NCI-H82 (cell line): ENCODE measurements around the gene HOXA3.
A peak's percentile ranks its signal among the peaks of the same experiment; 100 is the strongest.

Experiments
- DNase-seq: peaks from one replicate; lab custom pipeline; 2025; lab: John Stamatoyannopoulos, UW

The HOXA3 gene

GRCh38 chr7:27154901-27155815 lies 2.8 kb upstream of the HOXA3 start:
- DNase-seq, result no peak

- no peak for DNase-seq
Observed at GRCh38 chr7:27154369-27154768, 2.0 kb upstream of the HOXA3 start.

GRCh38 chr7:27153526-27153925 lies 1.1 kb upstream of the HOXA3 start:
- no peak for DNase-seq

- DNase-seq, result no peak
Observed at GRCh38 chr7:27152816-27153442, 546 bp upstream of the HOXA3 start.

- DNase-seq, result no peak
Observed at GRCh38 chr7:27151341-27151930, 947 bp downstream of the HOXA3 start.

- DNase-seq, result peak; percentile 87
Observed at GRCh38 chr7:27150568-27151340, 1.6 kb downstream of the HOXA3 start.

GRCh38 chr7:27149842-27150567 lies 2.4 kb downstream of the HOXA3 start:
- DNase-seq, result no peak

- peak; percentile 20 for DNase-seq
Observed at GRCh38 chr7:27148756-27149641, 3.4 kb downstream of the HOXA3 start.

GRCh38 chr7:27148031-27148755 lies 4.2 kb downstream of the HOXA3 start:
- DNase-seq, result no peak

- DNase-seq, result peak; percentile 50
Observed at GRCh38 chr7:27147199-27148030, 5.0 kb downstream of the HOXA3 start, which contains the start of gene HOXA6. TSS of gene HOXA6 (minus strand) at chr7:27147774. CDS start at chr7:27147749, 25 bp downstream.

GRCh38 chr7:27146491-27147198 lies 5.7 kb downstream of the HOXA3 start:
- DNase-seq, result no peak

GRCh38 chr7:27145914-27146412 lies 6.4 kb downstream of the HOXA3 start:
- no peak for DNase-seq

- no peak for DNase-seq
Observed at GRCh38 chr7:27145165-27145913, 7.0 kb downstream of the HOXA3 start.

GRCh38 chr7:27144781-27145164 lies 7.6 kb downstream of the HOXA3 start:
- DNase-seq, result no peak

- DNase-seq, result no peak
Observed at GRCh38 chr7:27143950-27144780, 8.2 kb downstream of the HOXA3 start.
